Measurements from ENCODE around the gene MINDY1.

Gene MINDY1

DNA sequence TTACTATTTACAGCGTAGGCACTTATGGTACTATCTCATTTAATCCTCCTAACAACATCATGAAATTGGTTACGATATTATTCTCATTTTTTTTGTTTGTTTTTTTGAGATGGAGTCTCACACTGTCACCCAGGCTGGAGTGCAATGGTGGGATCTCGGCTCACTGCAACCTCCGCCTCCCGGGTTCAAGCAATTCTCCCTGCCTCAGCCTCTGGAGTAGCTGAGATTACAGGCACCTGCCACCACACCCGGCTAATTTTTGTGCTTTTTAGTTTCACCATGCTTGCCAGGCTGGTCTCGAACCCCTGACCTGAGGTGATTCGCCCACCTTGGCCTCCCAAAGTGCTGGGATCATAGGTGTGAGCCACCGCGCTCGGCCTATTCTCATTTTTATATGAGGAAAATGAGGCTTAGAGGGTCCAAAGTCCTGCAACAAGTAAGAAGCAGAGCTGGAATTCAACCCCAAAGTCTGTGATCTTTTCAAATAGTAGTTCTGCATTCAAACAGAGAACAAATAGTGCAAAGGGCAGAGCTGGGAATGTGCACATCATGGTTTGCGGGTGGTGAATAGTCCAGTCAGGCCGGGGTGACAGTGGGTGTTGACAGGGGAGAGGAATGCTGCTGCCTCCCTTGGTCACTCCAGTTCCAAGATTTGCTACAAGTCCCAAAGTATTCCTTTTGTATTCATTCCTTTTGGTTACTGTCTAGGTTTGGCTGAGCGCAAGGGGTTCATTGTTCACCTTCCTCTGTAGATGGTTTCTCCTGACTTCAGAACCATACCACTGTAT, 6.2 kb upstream of the MINDY1 start:
- no peak overlapping the region for H4K91ac ChIP-seq (ENCODE audit: low read depth, low read length, poor library complexity)
- H3K23ac ChIP-seq (ENCODE audit: low read depth, low read length, poor library complexity), result no peak overlapping the region
- no peak overlapping the region for H2BK120ac ChIP-seq (ENCODE audit: low read depth, low read length)
- H3K9ac ChIP-seq (ENCODE audit: low read depth, low read length, poor library complexity), result no peak overlapping the region
- no CpG with 5 or more reads among the region's 14 CpGs for WGBS, 2 donors (ENCODE audit: extremely low coverage in 2 of 2, insufficient read length in 2 of 2, insufficient replicate concordance in 1 of 2)
- no peak overlapping the region for H2BK5ac ChIP-seq (ENCODE audit: low read length)
- H2BK12ac ChIP-seq (ENCODE audit: low read length), result no peak overlapping the region
- H3K27ac ChIP-seq (replicated peaks; ENCODE audit: low read length), result no peak overlapping the region
- no peak overlapping the region for H2AK5ac ChIP-seq (ENCODE audit: low read depth, low read length)
- H3K18ac ChIP-seq (ENCODE audit: low read length), result no peak overlapping the region
- no peak overlapping the region for H3K4ac ChIP-seq (ENCODE audit: low read length)
- H4K8ac ChIP-seq (ENCODE audit: low read depth, low read length), result no peak overlapping the region
- H3K4me1 ChIP-seq (ENCODE audit: control insufficient read depth in 2 of 2, insufficient read depth in 1 of 2, low read depth in 1 of 2, low read length in 2 of 2), result peaks cover 4 to 7% of the 10 kb centered on the region in 2 donors
- no peak overlapping the region for H3K4me2 ChIP-seq (ENCODE audit: insufficient read depth, low read length, poor library complexity, severe bottlenecking)
- H2AFZ ChIP-seq (ENCODE audit: low read length), result no peak overlapping the region
- H3K14ac ChIP-seq (ENCODE audit: low read length), result no peak overlapping the region
- H3K4me3 ChIP-seq (ENCODE audit: low read length in 2 of 2), result no peak overlapping the region
- H3K36me3 ChIP-seq (replicated peaks in 1 of 2; ENCODE audit: control insufficient read depth in 2 of 2, insufficient read depth in 2 of 2, low read length in 2 of 2), result peaks cover 0 to 3% of the 10 kb centered on the region in 2 donors
- H2BK15ac ChIP-seq (ENCODE audit: low read length), result no peak overlapping the region
- no peaks in the 10 kb centered on the region for H3K27me3 ChIP-seq (ENCODE audit: control insufficient read depth in 3 of 3, insufficient read depth in 3 of 3, low read depth in 1 of 3, low read length in 3 of 3)
- DNase-seq (ENCODE audit: low spot score), result no peak
- H3K9me3 ChIP-seq (replicated peaks in 1 of 2; ENCODE audit: control insufficient read depth in 2 of 2, insufficient read depth in 1 of 2, low read depth in 1 of 2, low read length in 2 of 2), result no peaks in the 10 kb centered on the region
- H3K79me1 ChIP-seq (ENCODE audit: low read depth, low read length), result peaks cover 4% of the 10 kb centered on the region

DNA sequence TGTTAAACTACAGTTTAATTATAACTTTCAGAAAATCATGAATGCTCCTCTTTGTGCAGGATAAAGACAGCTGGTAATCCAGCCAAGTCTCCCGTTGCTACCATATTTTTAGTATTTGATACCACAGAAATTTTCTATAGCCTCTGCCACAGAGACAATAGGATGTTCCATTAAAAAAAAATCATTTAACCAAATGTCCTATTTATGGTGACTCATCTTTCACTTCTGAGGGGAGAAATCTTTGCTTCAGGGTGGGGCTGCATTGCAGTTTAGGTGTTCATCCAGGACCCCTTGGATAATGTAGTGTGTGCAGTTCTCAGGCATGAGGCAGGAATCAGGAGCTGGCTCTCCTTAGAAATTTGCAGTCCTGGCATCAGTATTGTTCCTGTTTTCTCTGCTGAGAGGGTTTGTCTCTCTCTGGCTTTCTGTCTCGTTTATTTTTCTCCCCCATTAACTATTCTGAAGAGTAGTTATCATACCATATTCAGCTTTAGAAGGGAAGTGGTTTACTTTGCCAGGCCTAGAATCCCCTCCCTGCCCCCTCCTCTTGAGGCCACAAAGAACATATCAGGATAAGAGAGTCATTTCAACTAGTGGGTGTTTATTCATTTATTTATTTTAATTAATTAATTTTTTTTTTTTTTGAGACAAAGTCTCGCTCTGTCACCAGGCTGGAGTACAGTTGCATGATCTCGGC, 4.6 kb upstream of the MINDY1 start:
- no peak overlapping the region for H3K18ac ChIP-seq (ENCODE audit: low read length)
- H3K4me3 ChIP-seq (ENCODE audit: low read length in 2 of 2), result no peak overlapping the region
- no peak overlapping the region for H3K27ac ChIP-seq (replicated peaks; ENCODE audit: low read length)
- no peak overlapping the region for H2BK12ac ChIP-seq (ENCODE audit: low read length)
- H3K36me3 ChIP-seq (replicated peaks in 1 of 2; ENCODE audit: control insufficient read depth in 2 of 2, insufficient read depth in 2 of 2, low read length in 2 of 2), result no peaks in the 10 kb centered on the region
- no peak overlapping the region for H3K14ac ChIP-seq (ENCODE audit: low read length)
- H3K4ac ChIP-seq (ENCODE audit: low read length), result no peak overlapping the region
- no peak overlapping the region for H3K9ac ChIP-seq (ENCODE audit: low read depth, low read length, poor library complexity)
- WGBS, 2 donors (ENCODE audit: extremely low coverage in 2 of 2, insufficient read length in 2 of 2, insufficient replicate concordance in 1 of 2), result no CpG with 5 or more reads among the region's 4 CpGs
- no peak for DNase-seq (ENCODE audit: low spot score)
- no peaks in the 10 kb centered on the region for H3K9me3 ChIP-seq (replicated peaks in 1 of 2; ENCODE audit: control insufficient read depth in 2 of 2, insufficient read depth in 1 of 2, low read depth in 1 of 2, low read length in 2 of 2)
- H2AFZ ChIP-seq (ENCODE audit: low read length), result no peak overlapping the region
- H2BK15ac ChIP-seq (ENCODE audit: low read length), result no peak overlapping the region
- no peaks in the 10 kb centered on the region for H3K27me3 ChIP-seq (ENCODE audit: control insufficient read depth in 3 of 3, insufficient read depth in 3 of 3, low read depth in 1 of 3, low read length in 3 of 3)
- no peak overlapping the region for H2AK5ac ChIP-seq (ENCODE audit: low read depth, low read length)
- no peak overlapping the region for H3K4me2 ChIP-seq (ENCODE audit: insufficient read depth, low read length, poor library complexity, severe bottlenecking)
- H4K91ac ChIP-seq (ENCODE audit: low read depth, low read length, poor library complexity), result no peak overlapping the region
- no peak overlapping the region for H2BK120ac ChIP-seq (ENCODE audit: low read depth, low read length)
- H3K79me1 ChIP-seq (ENCODE audit: low read depth, low read length), result peaks cover 4% of the 10 kb centered on the region
- no peak overlapping the region for H2BK5ac ChIP-seq (ENCODE audit: low read length)
- H3K23ac ChIP-seq (ENCODE audit: low read depth, low read length, poor library complexity), result no peak overlapping the region
- no peak overlapping the region for H4K8ac ChIP-seq (ENCODE audit: low read depth, low read length)
- H3K4me1 ChIP-seq (ENCODE audit: control insufficient read depth in 2 of 2, insufficient read depth in 1 of 2, low read depth in 1 of 2, low read length in 2 of 2), result peaks cover 8 to 11% of the 10 kb centered on the region in 2 donors

DNA sequence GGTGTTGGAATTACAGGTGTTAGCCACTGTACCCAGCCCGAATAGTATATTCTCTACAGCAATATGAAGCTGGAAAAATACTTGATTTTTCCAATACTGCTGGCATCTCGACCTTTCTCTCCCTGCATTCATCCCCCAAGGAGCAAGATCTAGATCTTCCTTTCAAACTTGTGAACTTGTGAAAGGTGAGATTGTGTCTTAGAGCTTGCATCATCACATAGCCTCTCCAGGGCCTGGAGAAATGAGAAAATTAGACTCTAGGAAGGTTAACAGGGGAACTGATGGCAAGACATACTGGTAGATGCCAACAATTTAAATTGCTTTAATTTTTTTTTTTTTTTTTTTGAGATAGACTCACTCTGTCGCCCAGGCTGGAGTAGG, 3.6 kb upstream of the MINDY1 start:
- Histone ChIP-seq H3K4me3 (ENCODE audit: low read length in 2 of 2) (no peak overlapping the region), H4K91ac (ENCODE audit: low read depth, low read length, poor library complexity) (no peak overlapping the region), H3K36me3 (replicated peaks in 1 of 2; ENCODE audit: control insufficient read depth in 2 of 2, insufficient read depth in 2 of 2, low read length in 2 of 2) (no peaks in the 10 kb centered on the region), H3K18ac (ENCODE audit: low read length) (no peak overlapping the region), H3K4me2 (ENCODE audit: insufficient read depth, low read length, poor library complexity, severe bottlenecking) (no peak overlapping the region), H3K9ac (ENCODE audit: low read depth, low read length, poor library complexity) (no peak overlapping the region), H3K4me1 (ENCODE audit: control insufficient read depth in 2 of 2, insufficient read depth in 1 of 2, low read depth in 1 of 2, low read length in 2 of 2) (peaks cover 12 to 16% of the 10 kb centered on the region in 2 donors), H2BK15ac (ENCODE audit: low read length) (no peak overlapping the region), H2BK5ac (ENCODE audit: low read length) (no peak overlapping the region), H3K4ac (ENCODE audit: low read length) (no peak overlapping the region), H3K27ac (replicated peaks; ENCODE audit: low read length) (no peak overlapping the region), H4K8ac (ENCODE audit: low read depth, low read length) (no peak overlapping the region), H3K14ac (ENCODE audit: low read length) (no peak overlapping the region), H3K9me3 (replicated peaks in 1 of 2; ENCODE audit: control insufficient read depth in 2 of 2, insufficient read depth in 1 of 2, low read depth in 1 of 2, low read length in 2 of 2) (no peaks in the 10 kb centered on the region), H2AK5ac (ENCODE audit: low read depth, low read length) (no peak overlapping the region), H3K27me3 (ENCODE audit: control insufficient read depth in 3 of 3, insufficient read depth in 3 of 3, low read depth in 1 of 3, low read length in 3 of 3) (no peaks in the 10 kb centered on the region), H2AFZ (ENCODE audit: low read length) (no peak overlapping the region), H3K79me1 (ENCODE audit: low read depth, low read length) (peaks cover 4% of the 10 kb centered on the region), H3K23ac (ENCODE audit: low read depth, low read length, poor library complexity) (no peak overlapping the region), H2BK120ac (ENCODE audit: low read depth, low read length) (no peak overlapping the region), H2BK12ac (ENCODE audit: low read length) (no peak overlapping the region)
- no peak for DNase-seq (ENCODE audit: low spot score)
- WGBS, 2 donors (ENCODE audit: extremely low coverage in 2 of 2, insufficient read length in 2 of 2, insufficient replicate concordance in 1 of 2), result no CpG with 5 or more reads among the region's 3 CpGs

DNA sequence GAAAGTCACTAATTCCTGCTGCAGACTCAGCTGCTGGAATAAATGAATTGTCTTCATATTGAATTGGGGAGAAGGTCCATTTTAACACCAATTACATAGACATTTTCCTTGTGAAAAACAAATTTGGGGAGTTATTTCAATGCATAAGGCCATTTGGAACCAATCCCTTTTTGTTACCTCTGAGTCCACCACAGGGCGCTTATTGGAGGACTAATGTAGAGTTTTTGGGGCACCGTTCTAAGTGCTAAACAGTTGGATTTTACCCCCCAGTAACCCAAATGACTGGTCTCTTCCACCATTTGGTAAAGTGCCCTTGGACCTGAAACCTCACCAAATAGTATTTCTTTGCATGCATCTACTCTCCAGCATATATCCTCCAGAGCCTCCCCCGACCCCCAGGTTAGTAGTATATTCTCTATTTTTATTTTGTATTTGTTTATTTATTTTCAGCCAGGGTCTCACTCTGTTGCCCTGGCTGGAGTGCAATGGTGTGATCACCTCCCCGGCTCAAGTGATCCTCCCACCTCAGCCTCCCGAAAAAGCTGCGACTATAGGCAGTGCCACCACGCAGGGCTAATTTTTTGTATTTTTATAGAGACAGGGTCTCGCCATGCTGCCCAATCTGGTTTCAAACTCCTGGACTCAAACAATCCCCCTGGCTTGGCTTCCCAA, 3.1 kb upstream of the MINDY1 start:
- Histone ChIP-seq H3K4me2 (ENCODE audit: insufficient read depth, low read length, poor library complexity, severe bottlenecking) (no peak overlapping the region), H2BK5ac (ENCODE audit: low read length) (no peak overlapping the region), H3K23ac (ENCODE audit: low read depth, low read length, poor library complexity) (no peak overlapping the region), H2BK12ac (ENCODE audit: low read length) (no peak overlapping the region), H3K27ac (replicated peaks; ENCODE audit: low read length) (no peak overlapping the region), H3K36me3 (replicated peaks in 1 of 2; ENCODE audit: control insufficient read depth in 2 of 2, insufficient read depth in 2 of 2, low read length in 2 of 2) (no peaks in the 10 kb centered on the region), H3K4me3 (ENCODE audit: low read length in 2 of 2) (no peak overlapping the region), H2BK15ac (ENCODE audit: low read length) (no peak overlapping the region), H2AK5ac (ENCODE audit: low read depth, low read length) (no peak overlapping the region), H4K91ac (ENCODE audit: low read depth, low read length, poor library complexity) (no peak overlapping the region), H2AFZ (ENCODE audit: low read length) (no peak overlapping the region), H3K4me1 (ENCODE audit: control insufficient read depth in 2 of 2, insufficient read depth in 1 of 2, low read depth in 1 of 2, low read length in 2 of 2) (peaks cover 12 to 16% of the 10 kb centered on the region in 2 donors), H3K9me3 (replicated peaks in 1 of 2; ENCODE audit: control insufficient read depth in 2 of 2, insufficient read depth in 1 of 2, low read depth in 1 of 2, low read length in 2 of 2) (no peaks in the 10 kb centered on the region), H3K79me1 (ENCODE audit: low read depth, low read length) (peaks cover 4% of the 10 kb centered on the region), H3K9ac (ENCODE audit: low read depth, low read length, poor library complexity) (no peak overlapping the region), H2BK120ac (ENCODE audit: low read depth, low read length) (no peak overlapping the region), H3K27me3 (ENCODE audit: control insufficient read depth in 3 of 3, insufficient read depth in 3 of 3, low read depth in 1 of 3, low read length in 3 of 3) (no peaks in the 10 kb centered on the region), H3K14ac (ENCODE audit: low read length) (no peak overlapping the region), H4K8ac (ENCODE audit: low read depth, low read length) (no peak overlapping the region), H3K4ac (ENCODE audit: low read length) (no peak overlapping the region), H3K18ac (ENCODE audit: low read length) (no peak overlapping the region)
- WGBS, 2 donors (ENCODE audit: extremely low coverage in 2 of 2, insufficient read length in 2 of 2, insufficient replicate concordance in 1 of 2), result no CpG with 5 or more reads among the region's 8 CpGs
- no peak for DNase-seq (ENCODE audit: low spot score)
